IPS-18a (cell line): ENCODE data around the gene NAGS.
"Not testable (repeated sequence)": the region's sequence is repeated elsewhere in the genome, so short reads cannot be mapped to it uniquely, and the experiment has no call there.

Experiments
- H3K27ac ChIP-seq: one replicate; pipeline ENCODE4 v1.5.1; 2013; ENCODE audit warnings: low read length
- H3K27me3 ChIP-seq: one replicate; pipeline ENCODE4 v1.6.1; 2013; ENCODE audit warnings: mild to moderate bottlenecking, low read length; ENCODE audit not compliant: control insufficient read depth, insufficient read depth
- H3K36me3 ChIP-seq: one replicate; pipeline ENCODE4 v1.6.1; 2013; ENCODE audit warnings: low read depth, low read length; ENCODE audit not compliant: control insufficient read depth
- H3K4me1 ChIP-seq: one replicate; pipeline ENCODE4 v1.6.1; 2013; ENCODE audit warnings: low read depth, low read length; ENCODE audit not compliant: control insufficient read depth
- H3K4me3 ChIP-seq: one replicate; pipeline ENCODE4 v1.5.1; 2013; ENCODE audit warnings: low read length
- H3K9ac ChIP-seq: one replicate; pipeline ENCODE4 v1.6.1; 2013; ENCODE audit warnings: mild to moderate bottlenecking, low read length, moderate library complexity
- H3K9me3 ChIP-seq: one replicate; pipeline ENCODE4 v1.6.1; 2013; ENCODE audit warnings: low read depth, low read length; ENCODE audit not compliant: control insufficient read depth

Gene NAGS

GRCh38 chr17:43986225-43986981 lies 18.0 kb upstream of the NAGS start:
- Histone ChIP-seq H3K9me3 (no peaks in the 10 kb centered on the region), H3K36me3 (no peaks in the 10 kb centered on the region)

DNA sequence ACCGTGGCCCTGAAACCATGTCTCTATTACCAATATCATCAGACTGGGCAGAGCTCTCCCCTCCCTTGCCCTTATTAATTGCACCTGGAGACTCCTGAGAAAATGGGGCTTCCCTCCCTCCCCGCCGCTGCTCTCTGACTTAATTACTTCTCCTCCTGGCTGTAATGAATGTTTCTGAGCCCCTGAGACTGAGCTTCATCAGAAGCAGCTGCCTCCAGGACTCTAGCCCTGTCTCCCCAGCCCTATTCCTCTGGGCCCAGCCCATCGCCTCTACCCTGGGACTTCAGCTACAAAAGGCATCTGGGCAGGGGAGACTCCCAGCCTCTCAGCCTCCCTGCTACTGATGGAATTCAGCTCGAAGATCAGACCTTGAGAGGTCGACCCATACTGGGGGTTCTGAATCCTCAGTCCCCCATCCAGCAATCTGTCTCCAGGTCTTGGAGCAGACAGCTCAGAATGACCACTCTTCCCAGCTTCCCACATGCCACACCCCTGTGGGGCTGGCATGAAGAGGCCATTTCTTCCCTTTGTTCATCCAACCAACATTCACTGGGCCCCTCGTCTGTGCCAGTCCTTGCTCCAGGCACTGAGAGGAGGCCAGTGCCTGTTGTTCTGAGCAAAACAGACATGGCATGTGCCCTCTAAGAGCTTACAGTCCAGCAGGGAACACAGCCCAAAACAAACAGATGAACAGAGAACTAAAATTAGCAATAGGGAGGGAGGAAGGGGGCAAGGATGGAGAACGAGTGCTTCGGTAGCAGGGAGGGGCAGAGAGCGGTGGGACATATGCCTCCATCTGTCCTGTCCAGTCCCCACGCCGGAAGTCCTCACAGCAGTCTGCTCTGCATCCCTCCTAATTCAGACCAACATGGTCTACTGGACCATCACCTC lies 17.0 kb upstream of the NAGS start:
- peaks cover 26% of the 10 kb centered on the region for H3K27me3 ChIP-seq
- H3K4me1 ChIP-seq, result peaks cover 3% of the 10 kb centered on the region
- no peak overlapping the region for H3K4me3 ChIP-seq
- no peak overlapping the region for H3K9ac ChIP-seq
- no peaks in the 10 kb centered on the region for H3K9me3 ChIP-seq
- no peaks in the 10 kb centered on the region for H3K36me3 ChIP-seq
- H3K27ac ChIP-seq, result no peak overlapping the region

More at GRCh38 chr17:43986225-43986981, 18.0 kb upstream of the NAGS start:
- Histone ChIP-seq H3K4me1 (peaks cover 3% of the 10 kb centered on the region), H3K27ac (no peak overlapping the region), H3K27me3 (peaks cover 33% of the 10 kb centered on the region), H3K9ac (no peak overlapping the region), H3K4me3 (no peak overlapping the region)

- H3K36me3 ChIP-seq, result no peaks in the 10 kb centered on the region
- H3K27me3 ChIP-seq, result peaks cover 17% of the 10 kb centered on the region
Observed at GRCh38 chr17:43988301-43988700, 16.1 kb upstream of the NAGS start.

GRCh38 chr17:43992641-43993040 lies 11.8 kb upstream of the NAGS start:
- Histone ChIP-seq H3K9me3 (no peaks in the 10 kb centered on the region), H3K36me3 (no peaks in the 10 kb centered on the region), H3K27me3 (peaks cover 17% of the 10 kb centered on the region), H3K4me1 (no peaks in the 10 kb centered on the region), H3K27ac (no peak overlapping the region), H3K4me3 (no peak overlapping the region), H3K9ac (no peak overlapping the region)

More at GRCh38 chr17:43988301-43988700, 16.1 kb upstream of the NAGS start:
- Histone ChIP-seq H3K27ac (no peak overlapping the region), H3K9me3 (no peaks in the 10 kb centered on the region), H3K4me1 (peaks cover under 1% of the 10 kb centered on the region), H3K9ac (no peak overlapping the region), H3K4me3 (no peak overlapping the region)

GRCh38 chr17:43994272-43995149 lies 9.9 kb upstream of the NAGS start:
- Histone ChIP-seq H3K4me3 (peak overlapping the region; percentile 50), H3K9ac (no peak overlapping the region), H3K4me1 (no peaks in the 10 kb centered on the region), H3K27ac (no peak overlapping the region), H3K36me3 (no peaks in the 10 kb centered on the region), H3K27me3 (peaks cover 17% of the 10 kb centered on the region), H3K9me3 (no peaks in the 10 kb centered on the region)

DNA sequence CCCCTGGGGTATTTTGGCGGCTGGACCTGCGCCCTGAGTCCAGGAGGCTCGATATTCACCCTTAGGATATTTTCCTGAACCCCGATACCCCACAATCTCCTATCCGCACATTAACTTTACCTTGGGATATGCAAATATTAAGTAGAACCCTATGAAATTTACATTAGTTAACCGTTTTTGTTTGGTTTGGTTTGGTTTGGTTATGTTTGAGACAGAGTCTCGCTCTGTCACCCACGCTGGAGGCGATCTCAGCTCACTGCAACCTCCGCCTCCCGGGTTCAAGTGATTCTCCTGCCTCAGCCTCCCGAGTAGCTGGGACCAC lies 9.3 kb upstream of the NAGS start:
- Histone ChIP-seq H3K4me3 (peak overlapping the region; percentile 50), H3K9me3 (no peaks in the 10 kb centered on the region), H3K27ac (no peak overlapping the region)

GRCh38 chr17:43997180-43997579 lies 7.2 kb upstream of the NAGS start:
- not testable (repeated sequence) for H3K9ac ChIP-seq, H3K9me3 ChIP-seq, H3K27ac ChIP-seq, H3K4me1 ChIP-seq, H3K36me3 ChIP-seq, H3K4me3 ChIP-seq
- peaks cover 19% of the 10 kb centered on the region for H3K27me3 ChIP-seq

More for the DNA sequence above, 9.3 kb upstream of the NAGS start:
- H3K36me3 ChIP-seq, result no peaks in the 10 kb centered on the region
- H3K4me1 ChIP-seq, result no peaks in the 10 kb centered on the region
- no peak overlapping the region for H3K9ac ChIP-seq
- peaks cover 17% of the 10 kb centered on the region for H3K27me3 ChIP-seq

- no peak overlapping the region for H3K9ac ChIP-seq
- H3K27ac ChIP-seq, result no peak overlapping the region
- H3K4me3 ChIP-seq, result no peak overlapping the region
- peaks cover 32% of the 10 kb centered on the region for H3K27me3 ChIP-seq
- H3K9me3 ChIP-seq, result no peaks in the 10 kb centered on the region
- no peaks in the 10 kb centered on the region for H3K36me3 ChIP-seq
- H3K4me1 ChIP-seq, result no peaks in the 10 kb centered on the region
Observed at GRCh38 chr17:43998552-43998951, 5.9 kb upstream of the NAGS start.

- Histone ChIP-seq H3K27me3 (peaks cover 35% of the 10 kb centered on the region), H3K4me1 (no peaks in the 10 kb centered on the region), H3K27ac (no peak overlapping the region)
Observed at GRCh38 chr17:43999024-43999423, 5.4 kb upstream of the NAGS start.

GRCh38 chr17:44000141-44000860 lies 4.1 kb upstream of the NAGS start:
- Histone ChIP-seq H3K4me1 (peaks cover 2% of the 10 kb centered on the region), H3K4me3 (no peak overlapping the region), H3K9ac (no peak overlapping the region), H3K9me3 (no peaks in the 10 kb centered on the region), H3K27ac (no peak overlapping the region), H3K36me3 (no peaks in the 10 kb centered on the region), H3K27me3 (peaks cover 35% of the 10 kb centered on the region)

More at GRCh38 chr17:43999024-43999423, 5.4 kb upstream of the NAGS start:
- Histone ChIP-seq H3K36me3 (no peaks in the 10 kb centered on the region), H3K9me3 (no peaks in the 10 kb centered on the region), H3K4me3 (no peak overlapping the region), H3K9ac (no peak overlapping the region)
